Heart left ventricle (tissue), 13 donors: Measurements from ENCODE around the gene MEX3A.

Experiments
- POLR2A ChIP-seq, 2 donors: fragments of 450-650 bp; IDR thresholded peaks; one replicate each; pipeline ENCODE4 v1.6.1; 2017; ENCODE audit warnings: antibody characterized with exemption in 2 of 2, mild to moderate bottlenecking in 2 of 2, moderate library complexity in 2 of 2
- TF ChIP-seq, protein P1 (sequence below), 12 donors: fragments of 200-600 bp; sonication (generic) in 4 of 12; IDR thresholded peaks; one replicate each; pipeline versions ENCODE4 v1.5.0 to v1.8.0; 2018 to 2022; ENCODE audit warnings: antibody characterized with exemption in 12 of 12, mild to moderate bottlenecking in 5 of 12
- donor health status: ischemic (EF 13 %, LVEDD 7.1; RV severe dilation, severe dysfunction).
- donor health status: DM: no; HTN: yes; CAD: no.
- donor health status: DM: no; HTN: no; CAD: no.
- donor health status: ischemic (EF 25% LVEDD 6.9; RV normal size, moderate dysfunction).
- donor health status: ischemic (EF 25% LVEDD 5.7; RV mildly dilated, moderate dysfunction).
- donor health status: ischemic (EF 35%, LVEDD 5.7; RV mildly dilated, moderate dysfunction).
- donor health status: nonischemic (EF 11% LVEDD 7.7; RV severe dilation, severe dysfunction).
- donor health status: DM: yes; HTN: yes; CAD: no.
- donor health status: PGD.
- donor health status: ischemic (EF 29% LVEDD 5.4; RV normal size, mild dysfunction).
- donor health status: nonischemic (EF 23%, LVEDD 6.1; RV moderate dilation, normal function).

DNA sequence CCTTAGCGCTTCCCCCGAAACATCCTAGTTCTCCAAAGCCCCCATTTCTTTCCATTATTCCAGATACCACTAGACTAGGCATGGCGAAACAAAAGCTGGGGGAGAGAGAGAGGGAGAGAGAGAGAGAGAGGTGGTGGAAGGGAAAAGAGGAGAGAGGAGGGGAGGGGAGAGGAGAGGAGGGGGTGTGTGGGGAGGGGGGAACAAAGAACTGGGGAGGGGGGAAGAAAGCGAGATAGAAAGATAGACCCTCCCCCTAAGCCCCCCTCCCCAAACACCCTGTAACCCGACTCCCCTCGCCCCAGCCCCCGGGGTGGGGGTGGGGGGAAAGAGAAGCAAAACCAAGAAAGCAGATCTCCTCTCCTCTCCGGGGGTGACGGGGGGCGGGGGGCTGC lies 352 bp downstream of the MEX3A start:
- TF ChIP-seq, protein P1, sequence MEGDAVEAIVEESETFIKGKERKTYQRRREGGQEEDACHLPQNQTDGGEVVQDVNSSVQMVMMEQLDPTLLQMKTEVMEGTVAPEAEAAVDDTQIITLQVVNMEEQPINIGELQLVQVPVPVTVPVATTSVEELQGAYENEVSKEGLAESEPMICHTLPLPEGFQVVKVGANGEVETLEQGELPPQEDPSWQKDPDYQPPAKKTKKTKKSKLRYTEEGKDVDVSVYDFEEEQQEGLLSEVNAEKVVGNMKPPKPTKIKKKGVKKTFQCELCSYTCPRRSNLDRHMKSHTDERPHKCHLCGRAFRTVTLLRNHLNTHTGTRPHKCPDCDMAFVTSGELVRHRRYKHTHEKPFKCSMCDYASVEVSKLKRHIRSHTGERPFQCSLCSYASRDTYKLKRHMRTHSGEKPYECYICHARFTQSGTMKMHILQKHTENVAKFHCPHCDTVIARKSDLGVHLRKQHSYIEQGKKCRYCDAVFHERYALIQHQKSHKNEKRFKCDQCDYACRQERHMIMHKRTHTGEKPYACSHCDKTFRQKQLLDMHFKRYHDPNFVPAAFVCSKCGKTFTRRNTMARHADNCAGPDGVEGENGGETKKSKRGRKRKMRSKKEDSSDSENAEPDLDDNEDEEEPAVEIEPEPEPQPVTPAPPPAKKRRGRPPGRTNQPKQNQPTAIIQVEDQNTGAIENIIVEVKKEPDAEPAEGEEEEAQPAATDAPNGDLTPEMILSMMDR (IDR thresholded peaks at IDR 0.05): no peak
- TF ChIP-seq POLR2A (IDR thresholded peaks at IDR 0.05): no peak
